ENCODE results near the gene PDE11A. TPM values are rescaled to one million over a fixed set of nuclear protein-coding genes. Genes with fewer than 3 reads are reported as not detected.

Gene PDE11A
- total RNA-seq, 6 experiments from 2014 or later: 1.2 to 9.4 (median 6.3) TPM

GRCh38 chr2:177641331-177641730, 431.2 kb downstream of the PDE11A start:
- no peaks in the 10 kb centered on the region for H3K4me1 ChIP-seq
- H3K9me3 ChIP-seq: no peaks in the 10 kb centered on the region
- intact Hi-C loops (cut with DNase I): no loop called here
- H3K36me3 ChIP-seq: no peaks in the 10 kb centered on the region
- TF ChIP-seq CTCF (IDR thresholded peaks at IDR 0.05) (no peak), POLR2A (IDR thresholded peaks at IDR 0.05) (no peak)
- no peak overlapping the region for H3K4me3 ChIP-seq
- DNase-seq (no peak), ATAC-seq (no peak)
- WGBS (ENCODE audit: insufficient coverage, low coverage, low lambda C conversion rate, missing lambda C conversion rate): 89% methylated on average over 2 of the region's 2 CpGs
- no peak overlapping the region for H3K27ac ChIP-seq
- H3K27me3 ChIP-seq: no peaks in the 10 kb centered on the region

- intact Hi-C loops (cut with DNase I): no loop called here
- Histone ChIP-seq H3K4me3 (no peak overlapping the region), H3K27ac (no peak overlapping the region), H3K4me1 (no peaks in the 10 kb centered on the region), H3K9me3 (no peaks in the 10 kb centered on the region), H3K36me3 (no peaks in the 10 kb centered on the region), H3K27me3 (no peaks in the 10 kb centered on the region)
- ATAC-seq: peak in 1 of 4 donors; percentile 33
- 73% methylated on average over 3 of the region's 3 CpGs for WGBS (ENCODE audit: insufficient coverage, low coverage, low lambda C conversion rate, missing lambda C conversion rate)
- no peak for DNase-seq
- TF ChIP-seq POLR2A (IDR thresholded peaks at IDR 0.05) (no peak), CTCF (IDR thresholded peaks at IDR 0.05) (no peak)
These were observed 432.2 kb downstream of the PDE11A start for GRCh38 chr2:177640423-177640822.

GRCh38 chr2:177639262-177639914, 433.2 kb downstream of the PDE11A start:
- DNase-seq (no peak), ATAC-seq (peak in 2 of 4 donors; percentile 27 to 43)
- Histone ChIP-seq H3K36me3 (no peaks in the 10 kb centered on the region), H3K27ac (no peak overlapping the region), H3K4me1 (no peaks in the 10 kb centered on the region), H3K9me3 (no peaks in the 10 kb centered on the region), H3K4me3 (no peak overlapping the region), H3K27me3 (no peaks in the 10 kb centered on the region)
- intact Hi-C loops (cut with DNase I): no loop called here
- 78% methylated on average over 2 of the region's 2 CpGs for WGBS (ENCODE audit: insufficient coverage, low coverage, low lambda C conversion rate, missing lambda C conversion rate)
- no peak for TF ChIP-seq POLR2A (IDR thresholded peaks at IDR 0.05)
- TF ChIP-seq CTCF (IDR thresholded peaks at IDR 0.05): no peak

- no peak for ATAC-seq
- Histone ChIP-seq H3K4me1 (no peaks in the 10 kb centered on the region), H3K36me3 (no peaks in the 10 kb centered on the region), H3K27me3 (no peaks in the 10 kb centered on the region), H3K4me3 (no peak overlapping the region), H3K27ac (no peak overlapping the region), H3K9me3 (no peaks in the 10 kb centered on the region)
- intact Hi-C loops (cut with DNase I): no loop called here
- TF ChIP-seq POLR2A (IDR thresholded peaks at IDR 0.05): no peak
- no peak for TF ChIP-seq CTCF (IDR thresholded peaks at IDR 0.05)
- no peak for DNase-seq
- 88% methylated on average over 1 of the region's 1 CpG for WGBS (ENCODE audit: insufficient coverage, low coverage, low lambda C conversion rate, missing lambda C conversion rate)
These were observed 434.1 kb downstream of the PDE11A start for GRCh38 chr2:177638507-177638906.
